ENCODE measurements around the gene ARIH1.
"Not testable (repeated sequence)": the region's sequence is repeated elsewhere in the genome, so short reads cannot be mapped to it uniquely, and the experiment has no call there.

The ARIH1 gene

GRCh38 chr15:72473614-72474465 lies at the start of gene ARIH1:
ARIH1 (plus strand) TSS chr15:72474330; CDS start chr15:72474640, 310 bp downstream.
- DNase-seq = peak; percentile 96

GRCh38 chr15:72426753-72427152 lies 47.4 kb upstream of the ARIH1 start:
- no peak for DNase-seq

DNA sequence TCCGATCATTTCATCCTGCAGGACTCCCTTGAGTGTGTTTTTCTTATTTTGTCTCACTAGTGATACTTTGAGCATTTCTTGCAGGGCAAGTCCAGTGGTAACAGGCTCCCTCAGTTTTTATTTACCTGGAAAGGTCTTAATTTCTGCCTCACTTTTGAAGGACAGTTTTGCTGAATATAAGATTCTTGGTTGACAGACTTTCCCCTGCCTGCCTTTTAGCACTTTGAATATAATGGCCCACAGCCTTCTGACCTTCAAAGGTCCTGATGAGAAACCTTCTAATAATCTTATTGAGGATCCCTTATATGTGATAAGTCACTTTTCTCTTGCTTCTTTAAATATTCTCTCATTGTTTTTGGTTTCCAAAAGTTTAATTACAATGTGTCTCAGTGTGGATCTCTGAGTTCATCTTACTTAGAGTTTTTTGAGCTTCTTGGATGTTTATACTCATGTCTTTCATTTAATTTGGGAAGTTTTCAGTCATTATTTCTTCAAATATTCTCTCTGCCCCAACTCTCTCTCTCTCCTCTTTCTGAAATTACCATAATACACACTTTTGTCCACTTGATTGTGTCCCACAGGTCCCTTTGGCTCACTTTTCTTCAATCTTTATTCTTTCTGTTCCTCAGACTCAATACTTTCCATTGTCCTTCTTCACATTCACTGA lies 36.3 kb upstream of the ARIH1 start:
- no peak for DNase-seq

GRCh38 chr15:72442848-72443247 lies 31.3 kb upstream of the ARIH1 start:
- DNase-seq = not testable (repeated sequence)

DNA sequence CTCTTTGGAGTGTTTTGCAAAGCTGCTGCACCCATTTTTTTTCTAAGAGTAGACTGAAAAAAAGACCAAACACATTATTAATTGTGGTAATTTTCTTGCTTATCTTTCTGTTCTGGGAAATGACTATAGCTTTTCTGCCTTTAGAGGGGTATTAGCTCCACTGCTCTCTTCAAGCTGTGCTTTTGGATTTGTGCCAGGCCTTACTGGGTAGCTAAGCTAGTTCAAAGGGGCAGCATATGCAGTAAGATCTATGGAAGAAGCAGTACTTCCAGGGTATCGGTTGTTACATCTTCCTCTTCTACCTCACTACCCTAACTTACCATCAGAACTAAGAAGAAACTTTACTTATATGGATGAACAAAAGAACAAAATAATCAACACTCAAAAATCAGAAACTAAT lies 28.7 kb upstream of the ARIH1 start:
- DNase-seq = no peak

DNA sequence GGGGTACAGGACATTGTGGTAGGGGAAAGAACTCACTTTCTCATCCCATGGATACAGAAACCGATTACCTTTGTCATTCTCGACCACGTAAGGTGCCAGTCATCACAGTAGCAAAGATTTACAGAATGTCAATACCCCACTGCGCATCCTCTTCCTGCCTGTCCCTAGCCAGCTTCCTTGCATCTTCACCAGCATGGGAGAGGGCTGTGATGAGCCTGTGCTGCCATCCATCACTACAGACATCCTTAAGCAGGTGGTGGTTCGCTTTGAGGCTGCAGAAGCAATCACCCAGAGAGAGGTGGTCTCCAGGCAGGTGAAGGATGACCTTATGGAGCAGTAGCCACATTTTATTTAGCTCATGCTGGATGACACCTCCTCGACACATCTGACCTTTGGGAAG lies 23.3 kb upstream of the ARIH1 start:
- no peak for DNase-seq

DNA sequence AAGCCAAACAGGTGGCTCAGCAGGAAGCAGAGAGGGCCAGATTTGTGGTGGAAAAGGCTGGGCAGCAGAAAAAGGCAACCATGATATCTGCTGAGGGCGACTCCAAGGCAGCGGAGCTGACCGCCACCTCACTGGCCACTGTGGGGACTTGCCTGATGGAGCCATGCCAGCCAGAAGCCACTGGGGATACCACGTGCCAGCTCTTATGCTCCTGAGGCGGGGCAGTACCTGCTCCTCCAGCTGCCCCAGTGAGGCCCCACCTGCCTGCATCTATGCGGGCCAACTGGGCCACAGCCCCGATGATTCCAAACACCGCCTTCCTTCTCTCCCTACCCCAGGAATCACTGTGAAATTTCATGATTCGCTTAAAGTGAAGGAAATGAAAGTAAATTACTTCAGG lies 22.9 kb upstream of the ARIH1 start:
- DNase-seq = no peak

DNA sequence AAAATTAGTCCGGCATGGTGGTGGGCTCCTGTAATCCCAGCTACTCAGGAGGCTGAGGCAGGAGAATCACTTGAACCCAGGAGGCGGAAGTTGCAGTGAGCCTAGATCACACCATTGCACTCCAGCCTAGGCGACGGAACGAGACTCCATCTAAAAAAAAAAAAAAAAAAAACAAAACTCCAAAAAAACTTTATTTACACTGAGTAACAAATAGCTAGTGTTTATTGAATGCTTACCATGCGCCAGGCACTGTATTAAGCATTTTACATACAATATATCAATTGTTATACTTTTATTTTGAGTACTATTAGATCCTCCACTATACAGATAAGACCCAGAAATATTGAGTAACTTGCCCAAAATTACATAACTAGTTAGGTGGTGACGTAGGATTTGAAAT lies 17.4 kb upstream of the ARIH1 start:
- no peak for DNase-seq

DNA sequence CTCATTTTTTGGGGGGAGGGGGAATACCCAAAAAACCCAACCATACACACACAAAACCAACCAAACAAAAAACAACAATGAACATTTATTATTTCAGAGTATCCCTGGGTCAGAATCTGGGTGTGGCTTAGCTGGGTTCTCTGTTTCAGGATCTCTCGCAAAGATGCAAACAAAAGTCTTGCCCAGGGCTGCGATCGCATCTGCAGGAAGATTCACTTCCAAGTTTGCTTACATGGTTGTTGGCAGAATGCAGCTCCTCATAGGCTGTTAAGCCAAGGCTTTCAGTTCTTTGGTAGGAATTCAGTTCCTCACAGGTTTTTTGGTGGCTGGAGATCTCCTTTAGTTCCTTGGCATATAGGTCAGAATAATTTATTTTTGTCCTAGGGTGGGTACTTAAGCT lies 13.7 kb upstream of the ARIH1 start:
- DNase-seq = no peak

GRCh38 chr15:72463702-72464101 lies 10.4 kb upstream of the ARIH1 start:
- no peak for DNase-seq

DNA sequence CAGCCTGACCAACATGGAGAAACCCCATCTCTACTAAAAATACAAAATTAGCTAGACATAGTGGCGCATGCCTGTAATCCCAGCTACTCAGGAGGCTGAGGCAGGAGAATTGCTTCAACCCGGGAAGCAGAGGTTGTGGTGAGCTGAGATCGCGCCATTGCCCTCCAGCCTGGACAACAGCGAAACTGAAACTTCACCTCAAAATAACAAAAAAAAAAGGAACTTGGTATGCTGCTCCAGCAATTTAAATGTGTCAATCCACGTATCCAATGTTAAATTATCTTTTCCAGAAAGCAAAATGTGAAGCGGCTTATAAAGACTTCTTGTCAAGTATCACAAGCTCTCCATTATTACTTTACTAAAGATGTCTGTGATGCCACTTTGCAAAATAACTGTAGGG lies 9.9 kb upstream of the ARIH1 start:
- no peak for DNase-seq

GRCh38 chr15:72468103-72468502 lies 6.0 kb upstream of the ARIH1 start:
- no peak for DNase-seq

DNA sequence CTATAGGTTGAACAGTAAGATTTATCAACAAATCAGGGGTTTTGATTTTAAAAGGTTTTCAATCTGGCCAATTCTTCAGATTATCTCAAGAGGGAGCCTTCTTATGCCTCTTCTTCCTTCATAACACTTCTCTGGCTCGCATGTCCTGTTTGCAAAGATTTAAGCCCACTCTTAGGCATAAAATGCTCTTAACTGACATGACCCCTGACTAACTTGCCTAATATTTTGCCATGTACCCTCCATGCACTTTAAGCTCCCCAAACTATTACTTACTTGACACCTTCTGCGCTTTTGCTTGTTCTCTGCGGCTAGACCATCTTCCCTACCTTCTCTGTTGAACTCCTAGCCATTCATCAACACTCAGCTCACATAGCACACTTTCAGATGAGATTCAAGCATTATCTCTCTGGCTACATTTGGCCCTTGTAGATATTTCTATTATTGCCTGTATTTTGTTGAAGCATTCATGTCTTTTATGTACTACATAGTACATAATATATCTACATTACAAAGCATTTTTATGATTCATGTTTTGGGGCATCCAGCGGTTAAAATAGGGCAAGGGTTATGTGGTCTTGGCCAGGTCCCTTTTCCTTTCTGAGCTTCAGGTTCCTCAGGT lies 1.0 kb upstream of the ARIH1 start:
- no peak for DNase-seq

DNA sequence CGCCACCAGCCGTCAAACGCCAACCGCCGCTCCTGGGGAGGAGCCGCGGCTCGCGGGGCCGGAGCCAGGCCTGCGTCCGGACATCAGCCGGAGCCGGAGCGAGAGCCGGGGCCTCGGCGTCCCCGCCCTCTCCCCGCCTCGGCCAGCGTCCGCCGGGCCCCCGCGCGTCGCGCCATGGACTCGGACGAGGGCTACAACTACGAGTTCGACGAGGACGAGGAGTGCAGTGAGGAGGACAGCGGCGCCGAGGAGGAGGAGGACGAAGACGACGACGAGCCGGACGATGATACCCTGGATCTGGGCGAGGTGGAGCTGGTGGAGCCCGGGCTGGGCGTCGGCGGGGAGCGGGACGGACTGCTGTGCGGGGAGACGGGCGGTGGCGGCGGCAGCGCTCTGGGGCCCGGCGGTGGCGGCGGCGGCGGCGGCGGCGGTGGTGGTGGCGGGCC lies 359 bp downstream of the ARIH1 start:
- DNase-seq = no peak

GRCh38 chr15:72474912-72475628 lies 940 bp downstream of the ARIH1 start:
- DNase-seq = peak; percentile 86

GRCh38 chr15:72475674-72476073 lies 1.5 kb downstream of the ARIH1 start:
- no peak for DNase-seq

DNA sequence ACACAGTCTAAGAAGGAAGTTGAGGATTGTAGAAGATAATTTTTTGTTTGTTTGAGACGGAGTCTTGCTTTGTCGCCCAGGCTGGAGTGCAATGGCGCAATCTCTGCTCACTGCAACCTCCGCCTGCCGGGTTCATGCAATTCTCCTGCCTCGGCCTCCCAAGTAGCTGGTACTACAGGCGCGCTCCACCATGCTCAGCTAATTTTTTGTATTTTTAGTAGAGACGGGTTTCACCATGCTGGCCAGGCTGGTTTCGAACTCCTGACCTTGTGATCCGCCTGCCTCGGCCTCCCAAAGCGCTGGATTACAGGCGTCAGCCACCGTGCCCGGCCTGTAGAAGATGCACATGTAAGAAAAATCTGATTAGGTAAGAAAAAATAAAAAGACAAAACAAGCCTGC lies 2.2 kb downstream of the ARIH1 start:
- not testable (repeated sequence) for DNase-seq

DNA sequence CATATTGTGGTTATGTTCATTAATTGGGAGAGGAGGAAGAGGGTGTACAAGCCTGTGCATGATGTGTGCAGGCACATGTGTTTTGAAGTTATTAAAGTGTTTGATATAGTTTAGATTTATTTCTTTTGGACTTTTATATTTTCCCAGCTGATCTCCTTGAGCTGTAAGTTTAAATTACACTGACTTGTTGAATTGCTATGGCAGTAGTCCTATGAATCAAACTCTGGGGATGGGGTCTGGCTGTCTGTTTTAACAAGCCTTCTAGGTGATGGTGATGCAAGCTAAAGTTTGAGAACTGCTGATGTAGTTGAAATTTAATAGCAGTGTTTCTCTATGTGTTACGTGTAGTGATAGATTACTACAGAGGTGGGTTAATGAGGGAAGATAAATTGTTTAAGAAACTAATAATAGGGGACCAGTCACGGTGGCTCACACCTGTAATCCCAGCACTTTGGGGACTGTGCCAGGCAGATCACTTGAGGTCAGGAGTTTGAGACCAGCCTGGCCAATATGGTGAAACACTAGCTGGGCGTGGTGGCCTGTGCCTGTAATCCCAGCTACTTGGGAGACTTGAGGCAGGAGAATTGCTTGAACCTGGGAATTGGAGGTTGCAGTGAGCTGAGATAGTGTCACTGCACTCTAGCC lies 7.0 kb downstream of the ARIH1 start:
- no peak for DNase-seq

DNA sequence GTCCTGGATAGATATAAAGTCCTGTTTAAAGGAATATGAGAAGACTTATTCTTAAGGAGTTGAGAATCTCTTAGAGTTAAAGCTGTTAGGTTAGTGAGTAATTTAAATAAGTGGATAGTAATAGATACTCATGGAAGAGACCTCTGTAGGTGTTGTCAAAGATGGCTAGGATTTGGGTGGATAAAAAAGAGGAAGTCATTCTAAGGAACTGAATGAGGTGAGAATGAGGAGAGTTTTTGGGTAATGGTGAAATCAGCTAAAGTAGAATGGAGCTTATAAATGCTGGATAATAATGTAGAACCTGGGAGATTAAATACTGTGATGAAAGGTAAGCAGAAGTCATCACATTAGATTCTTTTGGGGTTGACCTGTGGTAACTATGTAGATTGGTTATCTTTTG lies 8.1 kb downstream of the ARIH1 start:
- no peak for DNase-seq

GRCh38 chr15:72483279-72483678 lies 9.1 kb downstream of the ARIH1 start:
- DNase-seq = no peak

GRCh38 chr15:72486144-72486543 lies 12.0 kb downstream of the ARIH1 start:
- no peak for DNase-seq

DNA sequence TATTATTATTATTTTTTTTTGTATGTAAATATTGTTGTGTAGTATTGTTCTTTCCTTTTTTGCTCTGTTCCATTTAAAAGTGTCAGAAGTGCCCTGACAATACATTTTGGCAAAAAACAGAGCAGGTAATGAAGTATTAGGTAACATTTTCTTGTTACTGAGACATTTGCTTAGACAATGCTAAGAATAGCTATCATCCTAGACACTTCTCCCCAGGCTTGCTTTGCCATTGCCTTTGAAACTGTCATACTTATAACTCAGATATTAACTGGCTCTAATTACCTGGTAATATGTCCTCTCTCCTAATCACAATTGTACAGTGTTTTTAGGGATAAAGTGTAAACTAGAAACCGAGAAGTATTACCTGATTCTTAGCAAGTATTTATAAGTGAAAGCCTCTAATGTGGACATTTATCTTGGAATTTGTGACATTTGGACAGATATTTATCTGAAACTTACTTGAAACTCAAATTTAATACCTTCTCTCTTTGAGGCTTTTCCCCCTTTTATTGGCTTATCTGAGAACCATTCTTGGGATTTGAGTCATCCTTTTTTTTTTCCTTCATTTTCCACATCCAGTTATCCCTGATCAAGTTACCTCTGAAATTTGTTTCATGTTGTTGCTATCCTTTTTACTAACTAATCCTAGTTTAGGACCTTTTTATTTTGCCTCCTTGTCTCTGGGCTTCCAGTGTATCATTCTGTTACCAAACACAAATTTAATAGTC lies 13.1 kb downstream of the ARIH1 start:
- DNase-seq = no peak
